Measurements from ENCODE around the gene MYADML2.

MYADML2 gene

DNA sequence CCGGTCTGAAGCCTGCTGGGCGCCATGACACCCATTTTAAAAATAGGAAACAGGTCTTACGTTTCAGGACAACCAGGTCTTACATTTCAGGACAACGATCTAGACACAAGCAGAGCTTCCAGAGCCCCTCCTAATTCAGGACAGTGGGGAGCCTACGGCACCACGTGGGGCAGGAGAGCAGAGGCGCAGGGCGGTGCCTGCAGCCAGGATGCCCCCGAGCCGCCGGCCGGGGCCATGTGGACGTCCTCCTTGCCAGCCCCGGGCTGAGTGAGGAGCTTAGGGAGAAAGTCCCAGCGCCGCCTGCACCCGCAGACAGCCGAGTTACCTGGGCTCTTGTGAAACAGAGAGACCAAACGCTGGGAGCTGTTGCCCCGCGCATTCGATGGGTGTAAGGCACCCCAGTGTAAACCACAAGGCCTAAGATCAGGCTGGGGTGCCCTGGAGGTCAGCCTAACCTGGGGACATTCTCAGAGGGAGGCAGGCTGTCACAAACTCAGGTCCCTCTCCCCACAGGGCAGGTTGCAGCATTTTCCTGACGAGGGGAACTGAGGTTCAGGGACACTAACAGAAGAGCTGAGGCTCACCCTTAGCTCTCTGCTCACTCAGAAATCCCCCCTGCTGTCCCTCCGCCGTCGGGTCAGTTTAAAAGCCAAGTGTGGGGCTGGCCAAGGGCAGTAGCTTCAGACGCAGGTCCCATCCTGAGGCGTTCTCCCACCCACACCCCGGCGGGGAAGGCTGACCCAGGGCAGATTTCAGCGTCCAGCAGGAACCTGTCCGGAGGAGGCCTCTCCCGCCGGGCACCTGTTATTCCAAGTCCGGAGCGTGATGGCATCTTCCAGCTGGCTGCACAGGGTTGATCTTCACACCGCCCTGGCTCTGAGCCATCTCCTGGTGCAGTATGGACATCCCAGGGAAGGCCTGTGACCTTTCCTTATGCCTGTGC lies 15.7 kb upstream of the MYADML2 start:
- Histone ChIP-seq H3K4me3 (ENCODE audit: low read depth, low read length) (no peak overlapping the region), H3K4me1 (ENCODE audit: control insufficient read depth, insufficient read depth, low read length, unreplicated experiment) (peaks cover 3% of the 10 kb centered on the region), H3K36me3 (ENCODE audit: insufficient read depth, low read length) (no peaks in the 10 kb centered on the region), H2AFZ (ENCODE audit: low read length, unreplicated experiment) (no peak overlapping the region), H3K79me2 (ENCODE audit: control insufficient read depth, insufficient read depth, low read length, unreplicated experiment) (no peaks in the 10 kb centered on the region), H3K27me3 (ENCODE audit: insufficient read depth, low read length) (peaks cover 57% of the 10 kb centered on the region), H3K27ac (ENCODE audit: low read depth, low read length) (no peak overlapping the region)

DNA sequence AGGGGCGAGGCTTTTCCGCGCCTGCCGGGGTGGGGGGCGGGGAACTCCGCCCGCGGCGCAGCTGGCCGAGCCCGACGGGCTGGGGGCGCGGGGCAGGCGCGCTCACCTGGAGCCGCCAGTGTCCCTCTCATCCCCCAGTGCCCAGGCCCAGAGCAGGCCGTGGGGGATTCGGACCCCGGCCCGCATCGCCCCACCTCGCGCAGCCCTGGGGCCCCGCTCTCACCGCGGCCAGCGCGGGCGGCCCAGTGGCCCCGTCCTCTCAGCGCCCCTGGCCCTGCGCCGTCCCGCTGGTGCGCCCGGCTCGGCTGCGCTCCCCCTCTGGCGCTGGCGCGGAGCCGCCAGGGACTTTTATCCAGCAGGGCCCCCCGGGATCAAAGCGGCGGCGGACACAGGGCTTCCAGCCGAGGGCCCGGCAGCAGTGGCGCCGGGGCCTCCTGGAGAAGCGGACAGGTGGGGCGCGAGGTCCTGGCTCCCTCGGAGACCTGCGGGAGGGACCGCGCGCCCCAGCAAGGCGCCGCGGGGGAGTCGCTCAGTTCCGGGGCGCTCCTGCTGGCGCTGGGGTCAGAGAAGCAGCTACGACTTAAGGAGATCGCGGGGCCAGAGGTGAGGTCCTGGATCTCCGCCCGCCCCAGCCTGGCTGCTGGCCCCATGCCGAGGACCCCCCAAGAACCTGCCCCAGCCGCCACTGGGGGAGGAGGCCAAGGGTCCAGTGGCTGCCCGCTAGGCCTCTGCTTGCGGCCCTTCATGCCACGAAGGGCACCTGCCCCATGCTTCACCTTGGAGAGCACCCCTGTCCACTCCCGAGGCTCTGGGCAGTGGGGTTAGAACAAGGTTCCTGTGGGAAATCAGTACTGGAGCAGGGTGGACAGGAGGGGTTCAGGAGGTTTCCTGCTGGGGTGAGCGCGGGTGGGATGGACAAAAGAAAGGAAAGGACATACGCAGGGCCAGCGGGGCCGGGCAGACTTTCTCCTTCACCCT lies 14.8 kb upstream of the MYADML2 start:
- Histone ChIP-seq H3K27ac (ENCODE audit: low read depth, low read length) (no peak overlapping the region), H3K4me3 (ENCODE audit: low read depth, low read length) (no peak overlapping the region), H3K27me3 (ENCODE audit: insufficient read depth, low read length) (peaks cover 57% of the 10 kb centered on the region), H3K36me3 (ENCODE audit: insufficient read depth, low read length) (no peaks in the 10 kb centered on the region), H3K4me1 (ENCODE audit: control insufficient read depth, insufficient read depth, low read length, unreplicated experiment) (no peaks in the 10 kb centered on the region), H2AFZ (ENCODE audit: low read length, unreplicated experiment) (no peak overlapping the region), H3K79me2 (ENCODE audit: control insufficient read depth, insufficient read depth, low read length, unreplicated experiment) (no peaks in the 10 kb centered on the region)

DNA sequence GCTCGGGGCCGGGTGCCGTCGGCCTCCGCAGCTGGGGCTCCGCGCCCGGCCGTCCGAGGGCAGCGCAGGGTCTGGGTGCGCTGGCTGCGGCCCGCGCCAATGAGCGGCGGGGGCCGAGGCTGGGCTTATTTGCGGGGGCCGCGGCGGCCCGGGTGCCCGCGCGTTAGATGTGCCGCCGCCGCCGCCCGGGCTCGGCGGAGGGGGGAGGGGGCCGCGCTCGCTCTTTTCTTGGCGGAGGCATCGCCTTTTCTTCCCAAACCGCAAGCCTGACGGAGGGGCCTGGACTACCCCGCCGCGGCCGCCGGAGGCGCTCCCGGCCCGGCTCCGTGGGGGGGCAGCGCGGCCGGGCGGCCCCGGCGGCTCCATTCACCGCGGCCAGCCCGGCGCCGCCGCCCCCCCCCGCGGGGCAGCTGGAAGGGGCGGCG lies 14.1 kb upstream of the MYADML2 start, which contains the start of gene NOTUM:
Gene NOTUM (minus strand): TSS at position 101 of the 425 bp plus-strand sequence. CDS start 278 bp downstream, outside the sequence.
- Histone ChIP-seq H3K36me3 (ENCODE audit: insufficient read depth, low read length) (no peaks in the 10 kb centered on the region), H3K4me1 (ENCODE audit: control insufficient read depth, insufficient read depth, low read length, unreplicated experiment) (no peaks in the 10 kb centered on the region), H3K27me3 (ENCODE audit: insufficient read depth, low read length) (peaks cover 57% of the 10 kb centered on the region), H3K4me3 (ENCODE audit: low read depth, low read length) (0 out of 2 replicates have a peak within 1 kb of the TSS, but pooled peaks have one; percentile 33), H3K27ac (ENCODE audit: low read depth, low read length) (no peak within 1 kb of the TSS), H3K79me2 (ENCODE audit: control insufficient read depth, insufficient read depth, low read length, unreplicated experiment) (no peaks in the 10 kb centered on the region), H2AFZ (ENCODE audit: low read length, unreplicated experiment) (no peak within 1 kb of the TSS)

DNA sequence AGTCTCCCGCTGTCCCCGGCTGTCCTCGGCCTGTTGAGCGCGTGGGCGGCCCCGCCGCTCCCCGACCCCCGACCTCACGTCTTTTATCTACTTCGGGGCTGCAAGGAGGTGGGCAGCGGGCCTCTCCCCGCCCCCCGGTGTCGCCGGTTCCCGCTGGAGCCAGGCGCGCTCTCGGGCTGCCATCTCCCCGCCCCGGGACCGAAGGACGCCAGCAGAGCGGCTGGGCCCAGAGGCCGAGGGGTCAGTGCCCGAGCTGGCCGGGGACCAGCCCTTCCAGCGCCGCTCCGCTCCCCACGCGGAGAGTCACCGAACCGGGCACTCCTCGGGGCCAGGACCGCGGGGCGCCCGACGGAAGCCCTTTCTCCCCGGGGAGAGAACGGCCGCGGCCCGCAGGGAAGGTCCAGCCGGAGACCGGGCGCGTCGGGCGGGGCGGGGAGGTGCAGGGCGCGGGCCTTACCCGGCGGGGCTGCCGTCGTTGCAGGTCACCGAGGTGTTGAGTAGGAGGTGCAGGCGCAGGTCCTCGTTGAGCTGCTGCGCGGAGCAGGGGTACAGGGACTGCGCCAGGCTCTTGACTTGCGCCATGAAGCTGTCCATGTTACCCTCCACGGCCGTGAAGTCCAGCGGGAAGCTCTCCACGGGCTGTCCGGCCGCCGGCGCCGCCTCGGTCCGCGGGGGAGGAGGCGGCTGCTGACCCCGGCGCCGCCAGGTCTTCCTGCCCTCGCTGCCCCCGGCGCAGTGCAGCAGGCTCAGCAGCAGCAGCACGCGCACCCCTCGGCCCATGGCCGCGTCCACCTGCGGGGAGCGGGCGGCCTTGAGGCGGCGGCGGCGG lies 13.3 kb upstream of the MYADML2 start:
- Histone ChIP-seq H3K4me3 (ENCODE audit: low read depth, low read length) (peak overlapping the region; percentile 33; the same call in 1 of the 2 replicates), H2AFZ (ENCODE audit: low read length, unreplicated experiment) (no peak overlapping the region), H3K4me1 (ENCODE audit: control insufficient read depth, insufficient read depth, low read length, unreplicated experiment) (no peaks in the 10 kb centered on the region), H3K36me3 (ENCODE audit: insufficient read depth, low read length) (no peaks in the 10 kb centered on the region), H3K27me3 (ENCODE audit: insufficient read depth, low read length) (peaks cover 57% of the 10 kb centered on the region), H3K79me2 (ENCODE audit: control insufficient read depth, insufficient read depth, low read length, unreplicated experiment) (no peaks in the 10 kb centered on the region), H3K27ac (ENCODE audit: low read depth, low read length) (no peak overlapping the region)

DNA sequence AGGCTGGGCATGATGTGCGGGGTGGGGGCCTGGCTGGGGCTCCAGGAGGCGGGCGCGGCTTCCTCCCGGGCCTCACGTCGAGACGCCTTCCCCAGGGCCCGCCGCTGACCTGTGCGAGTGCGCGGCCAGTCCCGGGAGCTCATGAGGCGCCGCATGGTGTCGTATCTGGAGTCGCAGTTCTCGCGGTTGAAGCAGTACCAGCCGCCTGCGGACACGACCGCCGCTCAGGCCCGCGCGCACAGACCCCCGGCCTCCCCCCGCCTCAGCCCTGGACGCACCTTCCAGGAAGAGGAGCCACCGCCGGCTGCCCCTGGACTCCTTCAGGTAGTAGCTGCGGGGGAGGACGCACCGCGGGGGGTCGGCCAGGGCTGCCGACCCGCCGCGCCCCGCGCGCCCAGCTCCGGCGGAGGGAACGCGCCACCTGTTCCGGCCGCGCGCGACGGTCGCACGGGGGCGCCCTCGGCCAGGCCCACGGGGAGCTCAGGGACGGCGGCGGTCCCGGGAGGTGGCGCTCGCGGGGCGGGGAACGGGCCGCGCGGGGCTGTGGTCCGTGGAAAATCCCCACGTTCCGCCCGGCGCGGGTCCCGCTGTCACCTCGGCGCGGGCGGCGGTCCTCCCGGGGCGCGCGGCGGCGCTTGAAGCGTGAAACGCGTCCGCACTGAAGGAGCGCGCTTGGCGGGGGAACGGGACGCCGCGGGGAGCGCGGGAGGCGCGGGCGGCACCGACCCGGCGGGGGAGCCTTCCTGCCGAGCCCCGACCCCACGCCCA lies 12.5 kb upstream of the MYADML2 start:
- Histone ChIP-seq H3K27ac (ENCODE audit: low read depth, low read length) (no peak overlapping the region), H3K79me2 (ENCODE audit: control insufficient read depth, insufficient read depth, low read length, unreplicated experiment) (no peaks in the 10 kb centered on the region), H3K4me1 (ENCODE audit: control insufficient read depth, insufficient read depth, low read length, unreplicated experiment) (no peaks in the 10 kb centered on the region), H3K4me3 (ENCODE audit: low read depth, low read length) (peak overlapping the region; percentile 33; the same call in 1 of the 2 replicates), H2AFZ (ENCODE audit: low read length, unreplicated experiment) (no peak overlapping the region), H3K36me3 (ENCODE audit: insufficient read depth, low read length) (no peaks in the 10 kb centered on the region), H3K27me3 (ENCODE audit: insufficient read depth, low read length) (peaks cover 57% of the 10 kb centered on the region)

DNA sequence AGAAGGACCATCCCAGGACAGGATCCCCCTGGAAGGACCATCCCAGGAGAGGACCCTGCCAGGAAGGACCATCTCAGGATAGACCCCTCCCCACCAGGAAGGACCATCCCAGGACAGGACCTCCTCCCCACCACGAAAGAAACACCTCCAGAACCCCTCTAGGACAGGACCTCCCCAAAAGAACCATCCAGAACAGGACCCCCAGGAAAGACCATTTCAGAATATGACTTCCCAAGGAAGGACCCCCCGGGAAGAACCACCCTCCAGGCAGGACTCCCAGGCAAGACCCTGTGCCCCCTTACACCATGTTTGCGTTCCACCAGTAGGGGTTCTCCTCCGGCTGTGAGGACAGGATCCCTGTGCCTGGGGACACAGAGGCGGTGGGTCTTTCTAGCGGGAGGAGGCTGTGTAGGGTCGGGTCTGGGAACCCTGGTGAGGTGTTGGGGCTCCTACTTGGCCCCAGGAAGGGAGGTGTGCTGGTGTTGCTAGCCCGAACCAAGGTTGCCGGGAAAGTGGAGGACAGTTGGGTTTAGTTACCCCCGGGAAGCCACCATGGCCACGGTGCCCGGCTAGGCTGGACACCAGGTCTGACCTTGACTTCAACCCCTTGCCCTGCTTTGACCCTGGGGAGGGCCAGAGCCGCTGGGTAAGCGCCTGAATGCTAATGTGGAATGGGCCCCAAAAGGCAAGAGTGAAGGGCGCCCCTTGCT lies 11.8 kb upstream of the MYADML2 start:
- no peaks in the 10 kb centered on the region for H3K79me2 ChIP-seq (ENCODE audit: control insufficient read depth, insufficient read depth, low read length, unreplicated experiment)
- no peak overlapping the region for H3K4me3 ChIP-seq (ENCODE audit: low read depth, low read length)
- H3K27me3 ChIP-seq (ENCODE audit: insufficient read depth, low read length): peaks cover 50% of the 10 kb centered on the region
- no peaks in the 10 kb centered on the region for H3K4me1 ChIP-seq (ENCODE audit: control insufficient read depth, insufficient read depth, low read length, unreplicated experiment)
- no peak overlapping the region for H3K27ac ChIP-seq (ENCODE audit: low read depth, low read length)
- H3K36me3 ChIP-seq (ENCODE audit: insufficient read depth, low read length): no peaks in the 10 kb centered on the region
- H2AFZ ChIP-seq (ENCODE audit: low read length, unreplicated experiment): no peak overlapping the region

DNA sequence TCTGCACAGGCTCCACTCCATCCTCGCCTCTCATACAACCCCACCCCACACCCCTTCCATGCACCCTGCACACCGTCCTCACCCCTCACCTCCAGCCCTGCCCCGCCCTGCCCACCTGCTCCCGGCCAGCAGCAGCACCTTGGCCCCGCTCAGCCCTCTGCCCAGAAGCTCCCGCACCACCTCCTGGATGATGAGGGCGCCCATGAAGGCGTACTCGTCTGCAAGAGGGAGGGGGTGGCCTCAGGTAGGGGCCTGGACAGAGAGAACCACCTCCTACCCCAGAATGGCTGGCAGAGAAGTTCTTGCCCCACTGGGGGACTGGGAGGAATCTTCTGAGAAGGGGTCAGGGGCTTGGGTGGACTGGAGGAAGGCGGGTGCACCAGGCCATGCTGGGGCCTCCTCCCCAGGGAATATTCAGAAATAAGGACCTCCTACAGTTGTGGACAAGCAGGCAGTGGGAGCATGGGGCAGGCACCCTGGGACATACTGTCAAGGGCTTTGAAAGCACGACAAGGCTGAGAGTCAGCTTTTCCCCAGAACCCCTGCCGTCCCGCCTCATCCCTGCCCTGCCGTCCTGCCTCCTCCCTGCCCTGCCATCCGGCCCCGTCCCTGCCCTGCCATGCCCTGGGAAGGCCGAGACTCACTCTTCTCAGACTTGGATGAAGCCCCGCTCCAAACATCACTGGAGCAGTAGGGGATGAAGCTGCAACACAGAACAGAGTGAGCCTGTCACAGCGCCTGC lies 10.8 kb upstream of the MYADML2 start:
- H3K27ac ChIP-seq (ENCODE audit: low read depth, low read length): no peak overlapping the region
- no peaks in the 10 kb centered on the region for H3K36me3 ChIP-seq (ENCODE audit: insufficient read depth, low read length)
- H3K79me2 ChIP-seq (ENCODE audit: control insufficient read depth, insufficient read depth, low read length, unreplicated experiment): no peaks in the 10 kb centered on the region
- H2AFZ ChIP-seq (ENCODE audit: low read length, unreplicated experiment): no peak overlapping the region
- H3K27me3 ChIP-seq (ENCODE audit: insufficient read depth, low read length): peaks cover 43% of the 10 kb centered on the region
- no peak overlapping the region for H3K4me3 ChIP-seq (ENCODE audit: low read depth, low read length)
- H3K4me1 ChIP-seq (ENCODE audit: control insufficient read depth, insufficient read depth, low read length, unreplicated experiment): no peaks in the 10 kb centered on the region

DNA sequence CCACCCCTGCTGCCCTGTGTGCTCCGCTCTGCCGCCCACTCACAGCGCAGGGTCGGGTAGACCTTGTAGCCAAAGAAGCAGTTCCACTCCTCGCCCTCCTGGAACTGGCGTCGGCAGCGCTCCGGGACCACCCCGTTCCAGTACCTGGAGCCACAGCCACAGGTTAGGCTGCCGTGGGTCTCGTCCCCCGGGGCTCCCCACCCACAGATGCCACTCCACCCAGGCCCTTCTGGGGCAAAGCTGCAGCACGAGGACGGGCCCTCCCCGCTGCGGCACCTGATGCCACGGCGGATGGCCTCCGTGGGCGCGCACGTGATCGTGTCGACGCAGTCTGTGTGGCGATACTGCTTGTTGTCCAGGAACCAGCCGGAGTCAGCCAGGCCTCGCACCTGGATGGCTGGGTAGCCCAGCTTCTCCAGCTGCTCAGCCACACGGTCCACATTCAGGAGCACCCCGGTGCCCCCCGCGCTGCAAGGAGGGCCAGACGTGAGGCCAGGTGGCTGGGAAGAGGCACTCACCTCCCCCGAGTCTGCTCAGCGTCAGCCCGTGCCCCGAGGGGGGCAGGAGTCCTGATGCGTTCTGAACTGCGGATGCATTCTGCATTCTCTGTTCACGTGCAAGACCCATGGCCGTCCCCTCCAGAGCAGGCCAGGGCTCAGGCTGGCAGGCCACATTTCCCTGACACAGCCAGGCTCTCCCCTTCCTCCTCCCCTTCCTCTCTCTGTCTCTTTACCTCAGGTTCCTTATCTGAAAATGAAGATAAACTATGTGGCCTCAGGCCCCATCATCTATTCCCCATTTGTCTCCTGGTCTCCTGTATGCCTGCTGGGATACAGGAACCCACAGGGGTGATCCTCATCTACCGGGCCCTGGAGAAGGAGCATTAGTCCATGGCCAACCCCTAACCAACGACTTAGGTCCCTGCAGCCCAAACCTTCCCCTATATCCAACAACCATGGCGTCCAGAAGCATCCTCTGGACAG lies 9.9 kb upstream of the MYADML2 start:
- H3K27ac ChIP-seq (ENCODE audit: low read depth, low read length): no peak overlapping the region
- H3K27me3 ChIP-seq (ENCODE audit: insufficient read depth, low read length): peaks cover 33% of the 10 kb centered on the region

More for the DNA sequence above, 9.9 kb upstream of the MYADML2 start:
- Histone ChIP-seq H3K4me1 (ENCODE audit: control insufficient read depth, insufficient read depth, low read length, unreplicated experiment) (no peaks in the 10 kb centered on the region), H2AFZ (ENCODE audit: low read length, unreplicated experiment) (no peak overlapping the region), H3K4me3 (ENCODE audit: low read depth, low read length) (no peak overlapping the region), H3K36me3 (ENCODE audit: insufficient read depth, low read length) (no peaks in the 10 kb centered on the region), H3K79me2 (ENCODE audit: control insufficient read depth, insufficient read depth, low read length, unreplicated experiment) (no peaks in the 10 kb centered on the region)

Data from ACC112 (cell line).